Activated T-cell treated with anti-CD3 and anti-CD28 coated beads, Interleukin-2, amount 50 U/mL, for 1 hour (primary cell): ENCODE data around the gene APPL1.
"Not testable (repeated sequence)": the region's sequence is repeated elsewhere in the genome, so short reads cannot be mapped to it uniquely, and the experiment has no call there.

Experiments
- DNase-seq: peaks from one replicate; pipeline ENCODE4 v3.0.0-alpha.2; 2020

APPL1 gene

DNA sequence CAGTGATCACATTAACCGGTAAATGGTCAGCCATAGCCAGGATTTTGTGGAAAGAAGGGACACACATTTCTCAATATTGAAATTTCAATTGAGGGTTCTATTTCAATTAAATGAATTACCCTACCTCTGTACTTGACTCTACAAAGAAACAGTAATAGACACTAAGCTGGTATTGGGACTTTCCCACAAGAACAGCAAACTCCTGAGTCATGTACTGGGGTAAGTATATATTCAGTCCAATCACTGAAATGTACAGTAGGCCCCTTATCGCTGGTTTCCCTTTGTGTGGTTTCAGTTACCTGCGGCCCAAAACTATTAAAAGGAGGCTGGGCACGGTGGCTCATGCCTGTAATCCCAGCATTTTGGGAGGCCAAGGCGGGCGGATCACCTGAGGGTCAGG, 47.3 kb downstream of the APPL1 start:
- no peak for DNase-seq

DNA sequence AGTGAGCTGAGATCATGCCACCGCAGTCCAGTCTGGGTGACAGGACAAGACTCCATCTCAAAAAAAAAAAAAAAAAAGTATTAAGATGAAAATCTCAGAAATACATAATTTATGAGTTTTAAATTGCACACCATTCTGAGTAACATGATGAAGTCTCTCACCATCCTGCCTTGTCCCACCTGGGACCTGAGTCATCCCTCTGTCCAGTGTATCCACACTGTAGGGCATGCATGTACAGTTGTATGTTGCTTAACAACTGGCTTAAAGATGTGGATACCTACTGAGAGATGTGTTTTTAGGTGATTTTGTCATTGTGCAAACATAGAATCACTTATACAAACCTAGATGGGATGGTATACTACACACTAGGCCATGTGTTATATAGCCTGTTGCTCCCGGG, 47.9 kb downstream of the APPL1 start:
- no peak for DNase-seq

DNA sequence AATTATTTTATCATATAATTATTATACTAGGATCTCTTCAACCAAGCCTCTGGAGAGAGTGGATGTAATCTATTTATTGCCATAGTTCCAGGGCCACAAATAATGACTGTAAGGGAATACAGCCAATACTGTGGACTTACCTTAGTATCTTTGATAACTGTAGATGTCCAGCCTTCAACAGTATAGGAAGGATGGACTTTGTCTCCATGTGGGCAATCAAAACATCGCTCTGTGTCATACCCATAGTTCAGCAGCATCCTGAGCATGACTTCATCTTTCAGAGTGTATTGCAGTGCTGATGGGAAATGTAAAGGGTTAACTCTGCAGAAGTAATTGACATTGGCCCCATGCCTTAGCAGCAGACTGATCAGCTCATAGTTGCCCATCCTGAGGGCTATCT, 50.7 kb downstream of the APPL1 start:
- no peak for DNase-seq

DNA sequence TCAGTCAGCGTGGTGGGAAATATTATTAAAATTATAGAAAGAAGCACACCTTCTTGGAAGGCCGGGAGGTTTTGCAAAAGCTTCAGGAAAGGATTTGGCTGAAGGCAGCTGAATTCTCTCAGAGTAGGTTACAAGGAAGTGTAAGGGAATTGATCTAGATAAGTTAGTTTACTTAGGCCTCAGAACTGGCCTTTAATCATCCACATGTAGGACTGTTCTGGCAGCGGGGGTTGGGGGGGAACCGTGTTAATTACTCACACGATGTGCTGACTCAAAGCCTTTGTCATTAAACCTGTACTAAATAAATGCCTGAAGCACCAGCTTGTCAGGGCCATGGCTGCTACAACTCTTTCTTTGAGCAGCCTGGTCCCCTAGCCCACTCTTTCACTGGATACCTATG, 52.2 kb downstream of the APPL1 start:
- DNase-seq: no peak

DNA sequence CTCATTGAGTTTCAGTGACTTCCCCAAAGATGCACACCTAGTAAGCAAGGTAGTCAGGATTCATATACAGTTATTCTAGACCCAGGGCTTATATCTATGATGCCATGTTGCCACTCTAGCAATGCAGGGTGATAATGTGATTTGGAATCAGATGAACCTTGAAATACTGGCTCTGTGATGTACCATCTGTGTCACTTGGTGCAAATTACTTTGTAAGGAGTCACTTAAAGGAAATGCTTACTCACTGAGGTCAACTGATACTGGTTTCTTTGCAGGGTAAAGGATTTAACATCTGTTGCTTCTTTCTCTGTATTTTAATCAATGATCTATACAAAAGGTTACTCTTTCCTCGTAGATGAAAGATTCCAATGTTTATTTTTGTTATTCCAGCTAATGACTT, 54.2 kb downstream of the APPL1 start:
- no peak for DNase-seq

DNA sequence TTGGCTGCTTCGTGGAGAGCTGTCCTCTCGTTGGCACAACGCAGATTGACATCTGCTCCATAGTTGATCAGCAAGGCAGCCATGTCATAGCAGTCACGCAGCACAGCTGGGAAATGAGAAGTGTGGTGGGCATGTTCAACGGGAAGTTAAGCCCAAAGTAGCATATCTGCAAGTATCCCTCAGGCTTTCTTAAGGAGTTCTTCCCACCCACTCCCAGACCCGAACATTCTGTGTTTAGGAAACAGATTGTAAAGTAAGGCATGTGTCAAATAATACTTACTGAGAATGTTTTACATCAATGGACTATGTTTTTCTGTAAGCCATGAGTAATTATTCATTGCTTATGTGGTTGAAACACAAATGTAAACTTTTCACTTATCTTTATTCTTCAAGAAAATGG, 55.8 kb downstream of the APPL1 start:
- no peak for DNase-seq

DNA sequence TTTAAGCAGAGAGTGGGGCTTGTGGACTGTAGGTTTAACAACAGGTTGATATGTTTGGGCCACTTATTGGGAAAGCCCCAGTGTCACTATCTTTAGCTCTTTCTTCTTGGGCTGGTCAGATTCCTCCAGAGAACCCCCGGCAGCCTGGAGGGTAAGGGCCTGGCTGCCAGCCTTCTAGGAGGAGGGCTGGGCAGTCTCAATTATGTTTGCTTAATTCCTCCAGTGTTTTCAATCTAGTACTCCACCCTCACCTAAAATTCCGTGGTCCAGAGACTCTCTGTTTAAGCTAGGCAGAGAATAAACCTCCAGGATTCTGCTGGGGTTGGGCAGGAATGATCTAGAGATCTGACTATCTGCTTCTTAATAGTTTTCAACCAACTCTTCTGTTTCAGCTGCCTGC, 59.7 kb downstream of the APPL1 start:
- no peak for DNase-seq

DNA sequence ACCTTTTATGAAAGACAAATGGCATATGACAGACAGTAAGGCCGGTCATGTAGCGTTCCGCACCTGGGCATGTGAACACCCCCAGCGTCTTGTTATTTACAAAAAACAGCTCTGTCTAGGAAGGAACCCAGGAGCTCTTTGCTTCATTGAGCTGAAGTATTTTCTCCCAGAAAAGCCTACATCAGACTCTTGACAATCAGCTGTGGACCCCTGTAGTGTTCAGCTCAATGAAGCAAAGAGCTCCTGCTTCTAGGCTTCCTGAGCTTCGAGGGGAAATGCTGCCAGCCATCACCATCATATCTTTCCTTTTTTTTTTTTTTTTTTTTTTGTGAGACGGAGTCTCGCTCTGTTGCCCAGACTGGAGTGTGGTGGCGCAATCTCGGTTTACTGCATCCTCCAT, 60.9 kb downstream of the APPL1 start:
- no peak for DNase-seq

DNA sequence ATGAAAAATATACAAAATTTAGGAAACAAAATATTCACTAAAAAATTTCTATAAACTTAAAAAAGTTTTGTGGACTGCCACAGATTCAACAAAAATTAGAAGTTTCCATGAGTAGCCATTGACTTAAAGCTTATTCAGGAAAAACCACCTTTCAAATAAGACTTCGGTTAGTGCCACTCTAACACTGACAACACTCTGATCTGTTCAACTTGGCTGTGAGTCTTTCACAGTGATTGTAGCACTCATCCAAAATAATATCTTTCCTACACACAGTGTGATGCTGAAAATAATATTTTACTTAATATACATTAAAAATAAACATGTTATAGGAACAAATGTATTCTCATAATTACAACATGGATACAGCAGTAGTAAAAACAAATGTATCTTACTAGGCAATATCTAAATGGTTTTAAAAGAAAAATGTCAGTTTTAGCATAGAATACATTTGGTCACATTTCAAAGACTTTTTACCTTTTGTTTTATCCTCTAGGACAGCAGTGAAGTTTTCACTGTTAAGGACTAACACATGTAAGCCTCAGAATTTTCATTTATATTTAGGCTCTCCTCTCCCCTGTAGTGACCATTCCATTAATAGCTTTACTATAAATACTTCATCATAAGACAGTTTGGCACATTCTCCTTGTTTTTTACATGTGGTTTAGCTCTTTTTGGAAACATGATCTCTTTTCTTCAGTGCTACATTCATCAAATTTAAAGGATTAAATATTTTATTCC, 64.8 kb downstream of the APPL1 start, which contains the start of gene ASB14:
Gene ASB14 (minus strand): TSS at position 527 of the 738 bp plus-strand sequence. CDS start 652 bp downstream, outside the sequence.
- no peak for DNase-seq

DNA sequence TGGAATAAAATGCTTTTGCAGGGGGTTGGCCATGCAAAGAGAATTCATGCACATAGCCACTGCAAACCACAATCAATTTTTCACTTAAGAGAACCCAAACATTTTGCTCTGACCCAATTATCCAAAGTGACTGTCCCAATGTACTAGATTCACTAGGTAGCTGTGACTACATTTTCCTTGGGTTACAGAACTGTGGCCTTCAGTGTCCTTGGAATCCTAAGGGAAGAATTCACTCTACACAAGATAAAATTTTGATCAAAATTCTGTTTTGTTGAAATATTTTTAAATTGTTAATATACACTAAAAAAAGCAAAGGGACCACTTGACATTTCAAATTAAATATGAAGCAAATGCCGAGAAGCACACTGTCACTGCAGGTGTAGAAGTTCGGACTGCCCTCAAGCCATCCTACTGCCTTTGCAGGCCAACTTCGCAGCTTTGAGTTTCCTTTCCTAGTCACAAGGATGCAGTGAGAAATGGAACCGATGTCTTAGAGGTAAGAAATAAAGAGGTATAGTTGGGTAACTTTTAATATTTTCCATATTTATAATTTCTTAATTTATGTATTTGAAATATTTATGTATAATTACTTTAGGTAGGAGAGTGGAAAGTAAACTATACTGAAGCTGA, 65.5 kb downstream of the APPL1 start:
- no peak for DNase-seq

DNA sequence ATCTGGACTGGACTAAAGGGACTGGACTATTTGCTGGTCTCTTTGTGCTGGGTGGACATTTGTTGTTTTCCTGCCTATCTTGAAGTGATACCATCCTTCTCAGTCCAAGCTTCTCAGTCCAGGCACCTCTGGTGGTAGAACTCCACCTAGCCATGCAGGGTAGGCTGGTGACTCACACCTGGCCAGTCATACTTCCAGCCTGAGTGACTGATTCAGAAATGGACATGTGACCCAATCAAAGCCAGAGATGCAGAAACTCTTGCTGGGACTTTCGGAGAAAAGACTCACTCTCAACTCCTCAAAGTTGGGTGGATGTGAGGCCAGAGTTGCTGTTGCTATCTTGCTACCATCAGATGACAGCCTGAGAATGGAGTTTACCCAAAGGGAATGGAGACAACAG, 70.5 kb downstream of the APPL1 start:
- DNase-seq: no peak

DNA sequence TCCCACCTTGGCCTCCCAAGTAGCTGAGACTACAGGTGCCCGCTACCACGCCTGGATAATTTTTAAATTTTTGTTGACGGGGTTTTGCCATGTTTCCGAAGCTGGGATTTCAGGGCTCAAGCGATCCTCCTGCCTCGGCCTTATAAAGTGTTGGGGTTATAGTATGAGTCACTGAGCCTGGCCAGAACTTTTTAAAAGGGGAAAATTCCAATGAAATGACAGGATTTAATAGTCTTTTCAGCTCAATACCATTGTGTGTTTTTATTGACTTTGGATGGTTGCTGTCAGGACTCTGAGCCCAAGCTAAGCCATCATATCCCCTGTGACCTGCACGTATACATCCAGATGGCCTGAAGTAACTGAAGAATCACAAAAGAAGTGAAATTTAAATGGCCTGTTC, 76.0 kb downstream of the APPL1 start:
- not testable (repeated sequence) for DNase-seq

DNA sequence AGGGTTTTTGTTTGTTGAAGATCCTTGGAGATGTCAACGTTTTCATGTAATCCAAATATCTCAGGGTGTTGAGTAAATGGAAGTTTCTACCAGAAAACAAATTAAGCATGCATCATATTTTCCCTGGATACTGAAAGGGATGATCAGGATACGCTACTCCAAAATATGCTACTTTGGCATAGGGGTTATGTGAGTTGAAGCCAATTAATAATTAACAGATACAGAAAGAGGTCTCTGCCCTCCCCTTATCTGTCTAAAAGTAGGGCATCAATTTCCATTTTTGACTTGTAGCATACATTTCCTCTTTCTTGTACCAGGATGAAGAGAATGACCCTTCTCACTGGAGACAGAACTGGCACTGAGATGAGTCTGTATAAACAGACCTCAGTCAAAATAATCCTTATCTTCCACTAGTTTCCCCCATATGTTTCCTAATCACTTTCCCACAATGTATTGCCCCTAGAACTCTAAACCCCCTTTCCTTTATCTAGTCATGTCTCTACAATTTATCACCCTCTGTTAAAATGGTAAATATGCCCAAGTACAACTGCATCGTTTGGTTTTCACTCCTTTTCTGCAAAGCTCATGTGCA, 82.3 kb downstream of the APPL1 start:
- DNase-seq: no peak

DNA sequence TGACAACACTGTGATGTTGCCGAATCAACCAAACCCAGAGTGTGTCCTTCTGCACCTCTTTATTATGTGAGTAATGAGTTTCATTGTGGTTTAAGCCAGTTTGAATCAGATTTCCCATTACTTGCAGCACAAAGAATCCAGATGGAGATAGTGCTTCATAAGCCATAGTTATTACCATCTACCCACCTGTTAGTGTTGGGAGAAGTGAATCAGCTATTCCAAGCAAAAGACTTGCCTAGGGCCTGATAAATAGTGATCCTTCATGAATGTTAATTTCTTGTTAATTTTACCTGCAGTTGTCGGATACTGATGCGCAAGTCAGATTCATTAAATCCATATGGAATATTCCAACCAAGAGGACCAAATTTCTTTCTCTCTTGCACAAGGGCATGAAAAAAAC, 86.7 kb downstream of the APPL1 start:
- no peak for DNase-seq
